HUDEP-2 (cell line): ENCODE measurements around the gene ENTPD2.
A peak's percentile ranks its signal among the peaks of the same experiment; 100 is the strongest.
"Not testable (repeated sequence)": the region's sequence is repeated elsewhere in the genome, so short reads cannot be mapped to it uniquely, and the experiment has no call there.

Experiments
- DNase-seq, 76 experiments: peaks; one replicate each; lab custom pipeline; 2025; ENCODE audit not compliant: unreplicated experiment in 76 of 76; lab: John Stamatoyannopoulos, UW

The ENTPD2 gene

GRCh38 chr9:137048655-137049543 lies 5.0 kb downstream of the ENTPD2 start:
- no peak for DNase-seq

GRCh38 chr9:137046088-137046787 lies 7.6 kb downstream of the ENTPD2 start, which contains the start of gene NPDC1:
NPDC1 (minus strand) TSS chr9:137046177; CDS start chr9:137045989, 188 bp downstream.
- DNase-seq, result peak in 58 of 76 experiments; percentile 8 to 81 (median 53)

- no peak for DNase-seq
These were observed 8.4 kb downstream of the ENTPD2 start for GRCh38 chr9:137045294-137046087.

GRCh38 chr9:137044502-137045177 lies 9.2 kb downstream of the ENTPD2 start:
- DNase-seq, result no peak

GRCh38 chr9:137044037-137044436 lies 9.8 kb downstream of the ENTPD2 start:
- no peak for DNase-seq

- no peak for DNase-seq
These were observed 10.8 kb downstream of the ENTPD2 start for GRCh38 chr9:137042751-137043727.

- no peak for DNase-seq
These were observed 12.7 kb downstream of the ENTPD2 start for GRCh38 chr9:137041124-137041523.

- no peak for DNase-seq
These were observed 13.3 kb downstream of the ENTPD2 start for GRCh38 chr9:137040568-137040967.

GRCh38 chr9:137039611-137040366 lies 14.1 kb downstream of the ENTPD2 start:
- DNase-seq, result no peak

GRCh38 chr9:137038916-137039315 lies 14.9 kb downstream of the ENTPD2 start:
- DNase-seq, result no peak

- DNase-seq, result no peak
These were observed 16.4 kb downstream of the ENTPD2 start for GRCh38 chr9:137037483-137037882.

- DNase-seq, result no peak
These were observed 16.8 kb downstream of the ENTPD2 start for GRCh38 chr9:137037035-137037434.

GRCh38 chr9:137035937-137036336 lies 17.9 kb downstream of the ENTPD2 start:
- no peak for DNase-seq

GRCh38 chr9:137035507-137035834 lies 18.4 kb downstream of the ENTPD2 start:
- no peak for DNase-seq

- peak in 71 of 76 experiments; percentile 4 to 80 (median 61) for DNase-seq
These were observed 19.0 kb downstream of the ENTPD2 start for GRCh38 chr9:137034709-137035506.

- DNase-seq, result no peak
These were observed 19.7 kb downstream of the ENTPD2 start for GRCh38 chr9:137034039-137034708.

- DNase-seq, result not testable (repeated sequence)
These were observed 20.4 kb downstream of the ENTPD2 start for GRCh38 chr9:137033481-137033880.
